ENCODE data around the gene ZMYM1. TPM values are rescaled to one million over a fixed set of nuclear protein-coding genes. Genes with fewer than 3 reads are reported as not detected.

ZMYM1 gene
- total and polyA plus RNA-seq, 2 of the 8 experiments (the other 6 are each of a cell fraction or from before 2014, with no cell fraction given) = 10.0 to 41.3 TPM

DNA sequence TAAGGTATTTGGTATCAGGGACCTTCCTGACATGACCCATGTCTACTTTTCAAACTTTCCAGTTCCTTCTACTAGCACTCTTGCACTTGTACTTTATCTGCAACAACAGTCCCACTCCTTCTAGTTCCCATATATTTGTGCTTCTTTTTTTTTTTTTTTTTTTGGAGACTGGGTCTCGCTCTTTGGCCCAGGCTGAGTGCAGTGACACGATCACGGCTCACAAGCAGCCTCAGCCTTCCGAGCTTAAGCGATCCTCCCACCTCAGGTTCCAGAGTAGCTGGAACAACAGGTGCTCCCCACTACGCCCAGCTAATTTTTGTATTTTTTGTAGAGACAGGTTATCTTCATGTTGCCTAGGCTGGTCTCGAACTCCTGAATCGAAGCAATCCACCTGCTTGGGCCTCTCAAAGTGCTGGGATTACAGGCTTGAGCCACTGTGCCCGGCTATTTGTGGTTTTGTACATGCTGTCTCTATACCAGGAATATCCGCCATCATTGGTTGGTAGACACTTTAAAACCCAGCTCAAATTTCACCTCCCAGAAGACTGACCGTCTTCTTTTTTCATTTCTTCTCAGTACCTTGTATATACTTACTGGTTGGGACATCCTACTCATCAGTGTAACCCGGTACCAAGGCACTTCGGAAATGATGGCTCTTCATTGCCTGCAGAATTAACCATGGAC lies 1.1 kb downstream of the ZMYM1 start:
- peak overlapping the region; percentile 54 for H4K5ac ChIP-seq (ENCODE audit: insufficient read length, low read depth, low read length)
- CTCF ChIA-PET (ENCODE audit: partially characterized antibody) = interaction anchor here (1.3 to 2.3 kb wide), 3 partner anchors 14 to 227 kb away, joined by 3 to 6 read pairs (median 5); no protein-coding TSS in a partner anchor
- H3K27me3 ChIP-seq (replicated peaks in 1 of 4; ENCODE audit: control insufficient read depth in 3 of 4, extremely low read depth in 1 of 4, insufficient read depth in 3 of 4, low read length in 3 of 4) = no peaks in the 10 kb centered on the region
- no peak overlapping the region for H2BK15ac ChIP-seq (ENCODE audit: low read length)
- no peaks in the 10 kb centered on the region for H3K9me3 ChIP-seq (ENCODE audit: insufficient read depth in 2 of 2, low read depth in 1 of 2, low read length in 1 of 2)
- WGBS, 2 experiments (ENCODE audit: extremely low coverage in 1 of 2, insufficient coverage in 1 of 2, insufficient read length in 1 of 2, insufficient replicate concordance in 2 of 2, low coverage in 1 of 2, low lambda C conversion rate in 2 of 2, missing lambda C conversion rate in 1 of 2) = 93% methylated on average over 12 of the region's 13 CpGs; no CpG with 5 or more reads in 1 of the 2 experiments
- no peak overlapping the region for H2AFZ ChIP-seq (ENCODE audit: low read length)
- H3K4me2 ChIP-seq (ENCODE audit: insufficient read depth in 1 of 2, low read depth in 2 of 2, low read length in 2 of 2) = peak overlapping the region; percentile 75 to 79
- no peak overlapping the region for H3K56ac ChIP-seq (replicated peaks; ENCODE audit: insufficient read length, low read depth, low read length)
- peak overlapping the region; percentile 72 to 96 (median 82) for H3K4me3 ChIP-seq (ENCODE audit: extremely low read depth in 1 of 4, insufficient read depth in 2 of 4, low read depth in 3 of 4, low read length in 4 of 4)
- peaks cover 0 to 3% (median 1%) of the 10 kb centered on the region in 4 experiments; a peak in 4 of 8 replicates for H3K36me3 ChIP-seq (ENCODE audit: control insufficient read depth in 2 of 4, insufficient read depth in 4 of 4, low read length in 3 of 4)
- H3K79me2 ChIP-seq (ENCODE audit: control insufficient read depth in 1 of 2, insufficient read depth in 2 of 2, low read length in 2 of 2) = peaks cover 12 to 52% of the 10 kb centered on the region in 2 experiments
- POLR2A ChIA-PET (ENCODE audit: partially characterized antibody) = interaction anchor here (0.6 to 1.8 kb wide), 5 partner anchors 14 to 150 kb away, joined by 3 to 5 read pairs (median 5); partner anchors contain the start of gene ZMYM6
- no peak overlapping the region for H2AK5ac ChIP-seq (ENCODE audit: low read depth, low read length)
- no peak for TF ChIP-seq SIRT6 (IDR thresholded peaks at IDR 0.05; ENCODE audit: low read length)
- no peak for TF ChIP-seq EP300 (IDR thresholded peaks at IDR 0.05; ENCODE audit: borderline replicate concordance in 1 of 2, low read depth in 2 of 2, low read length in 2 of 2)
- no peak for TF ChIP-seq EZH2 (IDR thresholded peaks at IDR 0.05; ENCODE audit: low read depth, low read length, severe bottlenecking)
- TF ChIP-seq CHD1 (IDR thresholded peaks at IDR 0.05; ENCODE audit: low read depth, low read length) = no peak
- no peak for TF ChIP-seq ASH2L (IDR thresholded peaks at IDR 0.05; ENCODE audit: low read length)
- no peak for TF ChIP-seq PHF8 (conservative IDR thresholded peaks at IDR 0.05; ENCODE audit: low read depth, low read length)
- TF ChIP-seq POLR2AphosphoS5 (IDR thresholded peaks at IDR 0.05; ENCODE audit: low read depth, low read length) = no peak
- TF ChIP-seq RXRA (IDR thresholded peaks at IDR 0.05; ENCODE audit: insufficient read depth, low read depth, low read length) = no peak
- no peak overlapping the region for H2BK5ac ChIP-seq (ENCODE audit: low read depth, low read length)
- peaks cover 2 to 10% (median 6%) of the 10 kb centered on the region in 4 experiments; a peak in 5 of 7 replicates for H3K4me1 ChIP-seq (replicated peaks in 1 of 4; ENCODE audit: control insufficient read depth in 3 of 4, insufficient read depth in 4 of 4, low read length in 3 of 4)
- DNase-seq (ENCODE audit: low read depth in 1 of 2, low spot score in 2 of 2) (no peak), FAIRE-seq (no peak)
- no peak overlapping the region for H3K4ac ChIP-seq (replicated peaks; ENCODE audit: insufficient read length, low read depth, low read length)
- peak overlapping the region; percentile 5 for H4K91ac ChIP-seq (replicated peaks; ENCODE audit: insufficient read length, low read length)
- H4K20me1 ChIP-seq (replicated peaks in 1 of 2; ENCODE audit: control insufficient read depth in 1 of 2, insufficient read depth in 2 of 2, low read length in 2 of 2) = peaks cover 0 to 3% of the 10 kb centered on the region in 2 experiments
- H2BK120ac ChIP-seq (replicated peaks; ENCODE audit: low read depth, low read length) = no peak overlapping the region
- H3K23me2 ChIP-seq (ENCODE audit: low read depth, low read length) = peaks cover 3% of the 10 kb centered on the region
- H3K23ac ChIP-seq (ENCODE audit: insufficient read length) = no peak overlapping the region
- no peak overlapping the region for H3K18ac ChIP-seq (ENCODE audit: extremely low read depth, low read length)
- peak overlapping the region in 2 of 4 experiments; percentile 76 to 83; a peak in 3 of 7 replicates for H3K9ac ChIP-seq (replicated peaks in 1 of 4; ENCODE audit: extremely low read depth in 1 of 4, low read depth in 3 of 4, low read length in 3 of 4)
- no peak overlapping the region for H3K27ac ChIP-seq (ENCODE audit: low read depth, low read length)
- peak overlapping the region; percentile 62; the same call in 1 of the 2 replicates for H4K8ac ChIP-seq (ENCODE audit: extremely low read depth, insufficient read depth, low read length)
- no peaks in the 10 kb centered on the region for H3K79me1 ChIP-seq (ENCODE audit: low read depth, low read length)
- H2BK12ac ChIP-seq (ENCODE audit: low read depth, low read length) = no peak overlapping the region
- H3K14ac ChIP-seq (ENCODE audit: insufficient read length) = no peak overlapping the region
- H2BK20ac ChIP-seq (ENCODE audit: low read length) = no peak overlapping the region
